GM12878 (cell line): ENCODE data around the gene TPGS1. TPM values are rescaled to one million over a fixed set of nuclear protein-coding genes. Genes with fewer than 3 reads are reported as not detected.

Experiments
- ATAC-seq: fragments of 200-7000 bp; cut with Tn5 transposase; 3 replicates; pipeline ENCODE4 v1.9.1; 2020; ENCODE audit warnings: mild to moderate bottlenecking, moderate library complexity
- BruUV-seq: library from RNA; stranded (reverse); fragments of 400-500 nt; replicated peaks from 2 replicates; lab custom pipeline; 2021; lab: Mats Ljungman, UMichigan
- CTCF ChIA-PET: fragments of 300-600 bp; sonication (Branson Sonifier 250); formaldehyde crosslinking; extraction: SDS; loops from one replicate; lab custom pipeline; 2021; ENCODE audit warnings: inconsistent platforms; lab: Yijun Ruan, JAX
- POLR2A ChIA-PET: fragments of 350-600 bp; formaldehyde crosslinking; extraction: SDS; loops from one replicate; lab custom pipeline; 2021; ENCODE audit warnings: inconsistent platforms; lab: Charles Lee
- RAD21 ChIA-PET: fragments of 300-600 bp; sonication (Branson Sonifier 250); formaldehyde crosslinking; loops from one replicate; lab custom pipeline; 2023; ENCODE audit warnings: antibody characterized with exemption; ENCODE audit not compliant: unreplicated experiment; lab: Charles Lee
- SMC1A ChIA-PET: fragments of 300-600 bp; sonication (Branson Sonifier 250); formaldehyde crosslinking; loops from one replicate; lab custom pipeline; 2023; ENCODE audit not compliant: unreplicated experiment, uncharacterized antibody; lab: Charles Lee
- DNase-seq: peaks from one replicate; pipeline ENCODE4 v3.0.0-alpha.2; 2011; ENCODE audit warnings: low read depth, low spot score
- FAIRE-seq: peaks from 3 replicates; lab custom pipeline; 2011; peaks lifted over from hg19 to GRCh38; lab: Jason Lieb, UNC
- H2AFZ ChIP-seq: 2 replicates; pipeline ENCODE4 v1.6.0; 2011; ENCODE audit warnings: low read depth, low read length, control low read depth; ENCODE audit not compliant: control insufficient read depth
- H3K27ac ChIP-seq: 2 replicates; pipeline ENCODE4 v1.5.1; 2011; ENCODE audit warnings: control low read depth; ENCODE audit not compliant: control insufficient read depth, insufficient read depth
- H3K27me3 ChIP-seq, 2 experiments: replicated peaks in 1 of 2; 2 replicates each; pipeline versions ENCODE4 v1.6.0 to v1.6.1; 2011; ENCODE audit warnings: low read length in 1 of 2; ENCODE audit not compliant: control insufficient read depth in 2 of 2, insufficient read depth in 2 of 2
- H3K36me3 ChIP-seq, 2 experiments: 2 replicates each; pipeline ENCODE4 v1.5.1; 2011; ENCODE audit warnings: low read length in 1 of 2; ENCODE audit not compliant: control insufficient read depth in 2 of 2, insufficient read depth in 2 of 2
- H3K4me1 ChIP-seq: 2 replicates; pipeline ENCODE4 v1.6.1; 2011; ENCODE audit warnings: mild to moderate bottlenecking, low read length, moderate library complexity, mixed read lengths; ENCODE audit not compliant: control insufficient read depth, insufficient read depth
- H3K4me2 ChIP-seq: 2 replicates; pipeline ENCODE4 v1.6.0; 2011; ENCODE audit warnings: control low read depth; ENCODE audit not compliant: control insufficient read depth, insufficient read depth
- H3K4me3 ChIP-seq: fragments of 200-600 bp; sonication (generic); 2 replicates; pipeline ENCODE4 v1.5.1; 2016
- H3K79me2 ChIP-seq: 2 replicates; pipeline ENCODE4 v1.6.0; 2011; ENCODE audit warnings: low read length; ENCODE audit not compliant: control insufficient read depth, insufficient read depth
- H3K9ac ChIP-seq: 2 replicates; pipeline ENCODE4 v1.8.0; 2011; ENCODE audit warnings: low read length, control low read depth, mixed read lengths; ENCODE audit not compliant: control insufficient read depth, insufficient read depth
- H3K9me3 ChIP-seq: replicated peaks from 3 replicates; pipeline ENCODE4 v1.5.1; 2011; ENCODE audit warnings: mild to moderate bottlenecking, low read length; ENCODE audit not compliant: control insufficient read depth, insufficient read depth
- H4K20me1 ChIP-seq: 2 replicates; pipeline ENCODE4 v1.6.0; 2011; ENCODE audit not compliant: control insufficient read depth, insufficient read depth
- BCL11A ChIP-seq: IDR thresholded peaks from 2 replicates; pipeline ENCODE4 v1.6.1; 2011; ENCODE audit warnings: low read depth, low read length
- CEBPZ ChIP-seq: fragments of 150-350 bp; IDR thresholded peaks from 2 replicates; pipeline ENCODE4 v1.6.1; 2016; ENCODE audit warnings: low read depth, low read length
- CUX1 ChIP-seq: IDR thresholded peaks from 2 replicates; pipeline ENCODE4 v1.6.1; 2012; ENCODE audit warnings: improper control_type of control experiment, low read depth, low read length; ENCODE audit not compliant: insufficient replicate concordance
- ELK1 ChIP-seq: IDR thresholded peaks from 2 replicates; pipeline ENCODE4 v1.6.1; 2012; ENCODE audit warnings: low read depth, low read length, improper control_type of control experiment
- GABPA ChIP-seq: IDR thresholded peaks from 2 replicates; pipeline ENCODE4 v1.6.1; 2014; ENCODE audit warnings: antibody characterized with exemption, low read depth, mild to moderate bottlenecking, inconsistent platforms
- KLF5 ChIP-seq: fragments of 450-650 bp; IDR thresholded peaks from 2 replicates; pipeline ENCODE4 v1.6.1; 2014; ENCODE audit warnings: mild to moderate bottlenecking; ENCODE audit not compliant: partially characterized antibody
- NRF1 ChIP-seq: conservative IDR thresholded peaks from 2 replicates; pipeline ENCODE4 v1.6.1; 2011; ENCODE audit warnings: mild to moderate bottlenecking, low read depth, low read length, improper control_type of control experiment
- SP1 ChIP-seq: IDR thresholded peaks from one replicate; pipeline ENCODE4 v1.6.1; 2011; ENCODE audit warnings: low read depth, low read length
- SREBF2 ChIP-seq: IDR thresholded peaks from 2 replicates; pipeline ENCODE4 v1.6.1; 2012; ENCODE audit warnings: mild to moderate bottlenecking, low read length
- USF1 ChIP-seq: IDR thresholded peaks from 2 replicates; pipeline ENCODE4 v1.6.1; 2011; ENCODE audit warnings: borderline replicate concordance, low read depth, mild to moderate bottlenecking, moderate library complexity, mixed read lengths, low read length; ENCODE audit not compliant: insufficient read depth; ENCODE audit errors: extremely low read length
- WGBS: methylation state at CpG from one replicate; pipeline ENCODE4 v1.1.6; 2016; ENCODE audit warnings: low lambda C conversion rate; ENCODE audit not compliant: insufficient replicate concordance, insufficient coverage; ENCODE audit errors: missing lambda C conversion rate; 5-methylcytosine and 5-hydroxymethylcytosine counted together
- in situ Hi-C: fragments of 300-500 bp; cut with MboI; formaldehyde crosslinking; loops from 9 replicates; pipeline ENCODE4 v1.14.3; 2018; ENCODE audit warnings: mixed read lengths
- intact Hi-C: fragments of 100-400 bp; cut with micrococcal nuclease; formaldehyde crosslinking; loops from one replicate; pipeline ENCODE4 v1.14.2; 2022; ENCODE audit not compliant: unreplicated experiment
- polyA plus RNA-seq, 11 experiments: library from polyadenylated mRNA; depleted of rRNA in 4 of 11; unstranded in 6 of 11; stranded (reverse) in 5 of 11; fragments of >200 nt; fragmentation: Nextera tagmentation in 4 of 11; fragmentation: Illumina TruSeq in 1 of 11; extraction: Ambion mirVana in 4 of 11; extraction: Trizol in 1 of 11; gene quantifications; 1 replicate in 1 of 11; 2 replicates in 10 of 11; pipeline versions ENCODE4 v1.2.1 to v1.2.3, GENCODE V29; 2011 to 2016; ENCODE audit warnings: inconsistent platforms in 2 of 11, missing spikeins in 2 of 11, low read depth in 1 of 11
- total RNA-seq, 4 experiments: library from RNA; depleted of rRNA in 3 of 4; stranded (reverse); fragments of >200 nt in 3 of 4; fragmentation: Illumina TruSeq in 1 of 4; extraction: Trizol in 1 of 4; gene quantifications; 2 replicates each; pipeline versions ENCODE4 v1.2.1 to v1.2.3, GENCODE V29; 2013 to 2021

TPGS1 gene
- total and polyA plus RNA-seq, 10 of the 15 experiments (the other 5 are each of a cell fraction or from before 2014, with no cell fraction given) = 0.24 to 24.7 (median 7.7) TPM; not detected in 2

- under 1% methylated on average over 47 of the region's 48 CpGs for WGBS
- Histone ChIP-seq H3K27me3 (no peaks in the 10 kb centered on the region), H3K4me1 (peaks cover 17% of the 10 kb centered on the region), H3K4me3 (peak overlapping the region; percentile 89), H3K79me2 (peaks cover 6% of the 10 kb centered on the region), H3K9me3 (no peaks in the 10 kb centered on the region; the same call in 2 of the 3 replicates), H3K27ac (peak overlapping the region; percentile 99), H3K4me2 (peak overlapping the region; percentile 58), H4K20me1 (no peaks in the 10 kb centered on the region), H2AFZ (peak overlapping the region; percentile 99), H3K9ac (peak overlapping the region; percentile 89), H3K36me3 (no peaks in the 10 kb centered on the region)
- ChIA-PET RAD21 (interaction anchor here (0.6 to 1.7 kb wide), 8 partner anchors 16 to 260 kb away, joined by 3 to 8 read pairs (median 4); partner anchors contain the start of gene CDC34), CTCF (interaction anchor here (0.7 to 2.9 kb wide), 18 partner anchors 9 to 386 kb away, joined by 3 to 21 read pairs (median 5); partner anchors contain the start of genes CDC34, MED16 and RNU6-9), SMC1A (interaction anchor here (0.6 to 1.5 kb wide), 6 partner anchors 16 to 239 kb away, joined by 3 to 6 read pairs (median 3); no protein-coding TSS in a partner anchor), POLR2A (interaction anchor here (0.5 to 2.6 kb wide), 4 partner anchors 18 to 787 kb away, joined by 3 to 14 read pairs (median 6); partner anchors contain the start of gene CDC34)
- ATAC-seq (peak; percentile 82), FAIRE-seq (peak; percentile 99), DNase-seq (peak; percentile 97)
- BruUV-seq = TSS peak; percentile 64
- in situ Hi-C loops = no loop called here
- intact Hi-C loops = no loop called here
- TF ChIP-seq BCL11A = no peak
- peak; percentile 74 for TF ChIP-seq NRF1
- TF ChIP-seq USF1 = no peak
- TF ChIP-seq KLF5 = peak; percentile 25
- no peak for TF ChIP-seq GABPA
- peak; percentile 20; the same call in 1 of the 2 replicates for TF ChIP-seq ELK1
- TF ChIP-seq SP1 = peak; percentile 4
- TF ChIP-seq SREBF2 = no peak
- TF ChIP-seq CUX1 = no peak
- TF ChIP-seq CEBPZ = no peak
Measured at GRCh38 chr19:506404-507285, 652 bp upstream of the TPGS1 start.
